ENCODE measurements around the gene PYROXD2.

The PYROXD2 gene

GRCh38 chr10:98414578-98414931 is 427 bp downstream of the PYROXD2 start:
- DNase-seq (ENCODE audit: low spot score), result no peak

GRCh38 chr10:98411768-98412167 is 3.2 kb downstream of the PYROXD2 start:
- DNase-seq (ENCODE audit: low spot score), result no peak

GRCh38 chr10:98411166-98411565 is 3.8 kb downstream of the PYROXD2 start:
- no peak for DNase-seq (ENCODE audit: low spot score)

GRCh38 chr10:98410759-98411158 is 4.2 kb downstream of the PYROXD2 start:
- DNase-seq (ENCODE audit: low spot score), result no peak

GRCh38 chr10:98410135-98410743 is 4.7 kb downstream of the PYROXD2 start:
- DNase-seq (ENCODE audit: low spot score), result no peak

- DNase-seq (ENCODE audit: low spot score), result no peak
These were observed 6.2 kb downstream of the PYROXD2 start for GRCh38 chr10:98408799-98409198.

GRCh38 chr10:98407744-98408241 is 7.2 kb downstream of the PYROXD2 start:
- no peak for DNase-seq (ENCODE audit: low spot score)

GRCh38 chr10:98407017-98407743 is 7.8 kb downstream of the PYROXD2 start:
- no peak for DNase-seq (ENCODE audit: low spot score)

- DNase-seq (ENCODE audit: low spot score), result no peak
These were observed 9.6 kb downstream of the PYROXD2 start for GRCh38 chr10:98405422-98405821.

GRCh38 chr10:98404571-98405359 is 10.2 kb downstream of the PYROXD2 start:
- no peak for DNase-seq (ENCODE audit: low spot score)

GRCh38 chr10:98403812-98404504 is 11.0 kb downstream of the PYROXD2 start:
- no peak for DNase-seq (ENCODE audit: low spot score)

GRCh38 chr10:98402931-98403718 is 11.9 kb downstream of the PYROXD2 start:
- no peak for DNase-seq (ENCODE audit: low spot score)

GRCh38 chr10:98402478-98402877 is 12.5 kb downstream of the PYROXD2 start:
- no peak for DNase-seq (ENCODE audit: low spot score)

- no peak for DNase-seq (ENCODE audit: low spot score)
These were observed 14.5 kb downstream of the PYROXD2 start for GRCh38 chr10:98400482-98400881.

GRCh38 chr10:98399784-98400183 is 15.2 kb downstream of the PYROXD2 start:
- no peak for DNase-seq (ENCODE audit: low spot score)

GRCh38 chr10:98397089-98397600 is 17.8 kb downstream of the PYROXD2 start:
- DNase-seq (ENCODE audit: low spot score), result no peak

- DNase-seq (ENCODE audit: low spot score), result no peak
These were observed 18.6 kb downstream of the PYROXD2 start for GRCh38 chr10:98396096-98397063.

- DNase-seq (ENCODE audit: low spot score), result no peak
These were observed 20.0 kb downstream of the PYROXD2 start for GRCh38 chr10:98394851-98395440.

- no peak for DNase-seq (ENCODE audit: low spot score)
These were observed 23.4 kb downstream of the PYROXD2 start for GRCh38 chr10:98391578-98391991.

- DNase-seq (ENCODE audit: low spot score), result no peak
These were observed 23.9 kb downstream of the PYROXD2 start for GRCh38 chr10:98391065-98391464.
